Measurements from ENCODE around the gene PPP2R3B.
"Not testable (repeated sequence)": the region's sequence is repeated elsewhere in the genome, so short reads cannot be mapped to it uniquely, and the experiment has no call there.

The PPP2R3B gene

GRCh38 chrX:404656-405055 is 17.9 kb upstream of the PPP2R3B start:
- DNase-seq (ENCODE audit: low read depth, low spot score): no peak

- DNase-seq (ENCODE audit: low read depth, low spot score): no peak
These were observed 16.1 kb upstream of the PPP2R3B start for GRCh38 chrX:402857-403256.

GRCh38 chrX:400258-400657 is 13.6 kb upstream of the PPP2R3B start:
- no peak for DNase-seq (ENCODE audit: low read depth, low spot score)

GRCh38 chrX:397575-397974 is 10.9 kb upstream of the PPP2R3B start:
- DNase-seq (ENCODE audit: low read depth, low spot score): peak; percentile 50

GRCh38 chrX:394830-395229 is 8.1 kb upstream of the PPP2R3B start:
- no peak for DNase-seq (ENCODE audit: low read depth, low spot score)

- no peak for DNase-seq (ENCODE audit: low read depth, low spot score)
These were observed 5.8 kb upstream of the PPP2R3B start for GRCh38 chrX:392575-392846.

GRCh38 chrX:391717-392574 is 5.2 kb upstream of the PPP2R3B start:
- DNase-seq (ENCODE audit: low read depth, low spot score): no peak

- DNase-seq (ENCODE audit: low read depth, low spot score): no peak
These were observed 3.8 kb upstream of the PPP2R3B start for GRCh38 chrX:390459-390858.

- no peak for DNase-seq (ENCODE audit: low read depth, low spot score)
These were observed 2.3 kb upstream of the PPP2R3B start for GRCh38 chrX:389021-389441.

GRCh38 chrX:387729-388128 is 1.0 kb upstream of the PPP2R3B start:
- no peak for DNase-seq (ENCODE audit: low read depth, low spot score)

- no peak for DNase-seq (ENCODE audit: low read depth, low spot score)
These were observed 404 bp downstream of the PPP2R3B start for GRCh38 chrX:386239-386767.

- DNase-seq (ENCODE audit: low read depth, low spot score): not testable (repeated sequence)
These were observed 971 bp downstream of the PPP2R3B start for GRCh38 chrX:385736-386135.

GRCh38 chrX:384861-385260 is 1.8 kb downstream of the PPP2R3B start:
- DNase-seq (ENCODE audit: low read depth, low spot score): no peak

GRCh38 chrX:378443-378842 is 8.3 kb downstream of the PPP2R3B start:
- DNase-seq (ENCODE audit: low read depth, low spot score): no peak

GRCh38 chrX:376206-376605 is 10.5 kb downstream of the PPP2R3B start:
- DNase-seq (ENCODE audit: low read depth, low spot score): not testable (repeated sequence)

GRCh38 chrX:375181-376036 is 11.3 kb downstream of the PPP2R3B start:
- no peak for DNase-seq (ENCODE audit: low read depth, low spot score)

GRCh38 chrX:374596-374995 is 12.1 kb downstream of the PPP2R3B start:
- DNase-seq (ENCODE audit: low read depth, low spot score): no peak

- DNase-seq (ENCODE audit: low read depth, low spot score): peak; percentile 17
These were observed 12.9 kb downstream of the PPP2R3B start for GRCh38 chrX:373641-374471.

- no peak for DNase-seq (ENCODE audit: low read depth, low spot score)
These were observed 13.7 kb downstream of the PPP2R3B start for GRCh38 chrX:372856-373640.

- no peak for DNase-seq (ENCODE audit: low read depth, low spot score)
These were observed 14.8 kb downstream of the PPP2R3B start for GRCh38 chrX:371907-372306.

Measured in iPS DF 19.7 (cell line).